Osteoblast (primary cell): ENCODE results near the gene FRMD4A. TPM values are rescaled to one million over a fixed set of nuclear protein-coding genes. Genes with fewer than 3 reads are reported as not detected.
A peak's percentile ranks its signal among the peaks of the same experiment; 100 is the strongest.

Source experiments
- DNase-seq: peaks from one replicate; pipeline ENCODE4 v3.0.0; 2011; ENCODE audit warnings: low spot score, mixed read lengths; ENCODE audit not compliant: insufficient read length; ENCODE audit errors: missing footprints
- H2AFZ ChIP-seq: 2 replicates; pipeline ENCODE4 v1.6.0; 2011; ENCODE audit warnings: mild to moderate bottlenecking, low read length
- H3K27ac ChIP-seq: 2 replicates; pipeline ENCODE4 v1.5.1; 2011; ENCODE audit warnings: mild to moderate bottlenecking, low read depth, low read length, moderate library complexity
- H3K27me3 ChIP-seq: 2 replicates; pipeline ENCODE4 v1.6.0; 2012; ENCODE audit warnings: mild to moderate bottlenecking, control low read depth, inconsistent platforms, low read length, moderate library complexity; ENCODE audit not compliant: insufficient read depth
- H3K36me3 ChIP-seq: 2 replicates; pipeline ENCODE4 v1.5.1; 2011; ENCODE audit warnings: mild to moderate bottlenecking, low read length, control low read depth, moderate library complexity; ENCODE audit not compliant: insufficient read depth
- H3K4me1 ChIP-seq: 2 replicates; pipeline ENCODE4 v1.5.1; 2011; ENCODE audit warnings: mild to moderate bottlenecking, low read length, control low read depth, moderate library complexity; ENCODE audit not compliant: insufficient read depth
- H3K4me2 ChIP-seq: 2 replicates; pipeline ENCODE4 v1.6.0; 2011; ENCODE audit warnings: mild to moderate bottlenecking, low read length; ENCODE audit not compliant: insufficient read depth
- H3K4me3 ChIP-seq: fragments of 200-600 bp; sonication (generic); 3 replicates; pipeline ENCODE4 v1.5.1; 2012; ENCODE audit warnings: mild to moderate bottlenecking, low read length, inconsistent platforms; ENCODE audit not compliant: insufficient read depth
- H3K79me2 ChIP-seq: 2 replicates; pipeline ENCODE4 v1.6.0; 2012; ENCODE audit warnings: mild to moderate bottlenecking, low read length, control low read depth, inconsistent platforms; ENCODE audit not compliant: insufficient read depth
- H3K9me3 ChIP-seq: 2 replicates; pipeline ENCODE4 v1.5.1; 2011; ENCODE audit warnings: low read depth, low read length, control low read depth
- H4K20me1 ChIP-seq: 2 replicates; pipeline ENCODE4 v1.6.0; 2012; ENCODE audit warnings: mild to moderate bottlenecking, low read length, control low read depth; ENCODE audit not compliant: insufficient read depth
- total RNA-seq: library from RNA; depleted of rRNA; stranded (reverse); fragments of >200 nt; gene quantifications from 2 replicates; pipeline ENCODE4 v1.2.3, GENCODE V29; 2012
- TF ChIP-seq, protein P1 (sequence below): IDR thresholded peaks from 2 replicates; pipeline ENCODE4 v1.5.1; 2011; ENCODE audit warnings: mild to moderate bottlenecking, low read depth, low read length, moderate library complexity; ENCODE audit errors: extremely low read depth

Gene FRMD4A
- total RNA-seq, 1 donor, result 41.3 TPM

DNA sequence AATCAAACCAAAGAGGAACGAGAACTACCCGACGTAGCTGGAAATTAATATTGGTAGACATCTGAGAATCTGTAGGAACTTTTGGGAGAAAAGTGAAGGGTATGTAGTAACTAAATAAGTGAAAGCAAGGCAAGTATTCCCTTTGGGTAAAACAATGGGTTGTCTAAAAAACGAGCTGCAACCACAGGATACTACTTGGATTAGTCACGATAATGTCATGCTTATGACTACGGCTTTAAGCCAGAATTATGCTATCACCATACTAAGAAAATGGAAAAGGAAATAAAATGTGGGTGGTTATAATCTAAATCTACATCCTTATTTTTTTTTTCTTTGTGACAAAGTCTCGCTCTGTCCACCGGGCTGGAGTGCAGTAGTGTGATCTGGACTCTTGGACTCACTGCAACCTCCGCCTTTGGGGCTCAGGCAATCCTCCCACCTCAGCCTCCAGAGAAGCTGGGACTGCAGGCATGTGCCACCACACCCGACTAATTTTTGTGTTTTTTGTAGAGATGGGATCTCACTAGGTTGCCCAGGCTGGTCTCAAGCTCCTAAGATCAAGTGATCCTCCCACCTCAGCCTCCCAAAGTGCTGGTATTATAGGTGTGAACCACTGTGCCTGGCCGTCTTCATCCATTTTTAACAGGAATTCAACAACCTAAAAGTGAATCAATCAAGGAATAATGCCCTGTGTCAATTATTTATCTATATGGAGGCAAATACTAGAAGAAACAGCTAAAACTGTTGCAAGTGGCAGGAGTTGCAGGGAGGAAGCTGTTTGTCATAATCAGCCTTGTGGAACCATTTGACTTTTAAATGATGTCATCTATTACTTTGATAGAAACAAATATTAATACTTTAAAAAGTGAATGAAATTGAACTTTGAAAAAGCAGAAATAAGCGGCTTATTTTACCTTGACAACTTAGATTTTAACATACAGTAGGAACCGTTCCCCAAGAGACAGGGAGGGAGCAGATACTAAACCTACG lies 554.6 kb downstream of the FRMD4A start:
- H3K79me2 ChIP-seq, result peaks cover 5% of the 10 kb centered on the region

DNA sequence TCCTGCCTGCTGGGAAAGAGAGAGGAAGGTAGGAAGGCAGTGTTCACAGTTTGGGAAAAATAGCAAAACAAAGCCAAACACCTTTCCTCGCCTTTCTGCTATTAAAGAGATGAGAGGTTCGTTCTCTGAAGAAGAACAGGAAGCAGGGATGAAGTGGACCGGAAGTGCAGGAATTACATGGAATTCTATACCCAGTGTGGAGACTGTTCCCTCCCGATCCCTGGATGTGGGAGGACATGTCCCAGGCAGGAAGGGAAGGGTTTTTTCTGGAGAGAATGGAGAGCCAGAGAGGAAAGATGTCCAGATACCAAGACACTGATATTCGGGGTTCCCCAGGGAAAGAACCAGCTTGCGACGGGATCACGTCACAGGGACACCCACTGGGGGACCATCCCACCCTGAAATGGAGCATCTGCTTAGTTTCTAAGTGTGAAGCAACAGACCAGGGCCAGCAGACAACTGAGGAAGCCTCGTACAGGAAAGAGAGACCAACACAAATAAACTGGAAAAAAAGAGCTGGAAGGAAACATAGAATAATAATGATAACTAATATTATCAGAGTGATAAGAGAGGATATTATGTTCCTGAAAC lies 556.3 kb downstream of the FRMD4A start:
- Histone ChIP-seq H3K4me2 (no peak overlapping the region), H3K9me3 (no peaks in the 10 kb centered on the region), H3K27ac (no peak overlapping the region), H4K20me1 (no peaks in the 10 kb centered on the region), H2AFZ (no peak overlapping the region), H3K4me1 (peaks cover 41% of the 10 kb centered on the region), H3K27me3 (no peaks in the 10 kb centered on the region), H3K4me3 (no peak overlapping the region), H3K79me2 (peaks cover 5% of the 10 kb centered on the region), H3K36me3 (no peaks in the 10 kb centered on the region)
- no peak for DNase-seq
- TF ChIP-seq, protein P1, sequence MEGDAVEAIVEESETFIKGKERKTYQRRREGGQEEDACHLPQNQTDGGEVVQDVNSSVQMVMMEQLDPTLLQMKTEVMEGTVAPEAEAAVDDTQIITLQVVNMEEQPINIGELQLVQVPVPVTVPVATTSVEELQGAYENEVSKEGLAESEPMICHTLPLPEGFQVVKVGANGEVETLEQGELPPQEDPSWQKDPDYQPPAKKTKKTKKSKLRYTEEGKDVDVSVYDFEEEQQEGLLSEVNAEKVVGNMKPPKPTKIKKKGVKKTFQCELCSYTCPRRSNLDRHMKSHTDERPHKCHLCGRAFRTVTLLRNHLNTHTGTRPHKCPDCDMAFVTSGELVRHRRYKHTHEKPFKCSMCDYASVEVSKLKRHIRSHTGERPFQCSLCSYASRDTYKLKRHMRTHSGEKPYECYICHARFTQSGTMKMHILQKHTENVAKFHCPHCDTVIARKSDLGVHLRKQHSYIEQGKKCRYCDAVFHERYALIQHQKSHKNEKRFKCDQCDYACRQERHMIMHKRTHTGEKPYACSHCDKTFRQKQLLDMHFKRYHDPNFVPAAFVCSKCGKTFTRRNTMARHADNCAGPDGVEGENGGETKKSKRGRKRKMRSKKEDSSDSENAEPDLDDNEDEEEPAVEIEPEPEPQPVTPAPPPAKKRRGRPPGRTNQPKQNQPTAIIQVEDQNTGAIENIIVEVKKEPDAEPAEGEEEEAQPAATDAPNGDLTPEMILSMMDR, result no peak

More for the DNA sequence above, 554.6 kb downstream of the FRMD4A start:
- Histone ChIP-seq H3K9me3 (no peaks in the 10 kb centered on the region), H3K36me3 (no peaks in the 10 kb centered on the region), H2AFZ (no peak overlapping the region), H3K4me3 (peak overlapping the region; percentile 27), H3K27me3 (no peaks in the 10 kb centered on the region), H4K20me1 (no peaks in the 10 kb centered on the region), H3K4me1 (peaks cover 35% of the 10 kb centered on the region), H3K4me2 (peak overlapping the region; percentile 63), H3K27ac (peak overlapping the region; percentile 77)
- DNase-seq, result peak; percentile 86
- TF ChIP-seq, protein P1, result no peak

DNA sequence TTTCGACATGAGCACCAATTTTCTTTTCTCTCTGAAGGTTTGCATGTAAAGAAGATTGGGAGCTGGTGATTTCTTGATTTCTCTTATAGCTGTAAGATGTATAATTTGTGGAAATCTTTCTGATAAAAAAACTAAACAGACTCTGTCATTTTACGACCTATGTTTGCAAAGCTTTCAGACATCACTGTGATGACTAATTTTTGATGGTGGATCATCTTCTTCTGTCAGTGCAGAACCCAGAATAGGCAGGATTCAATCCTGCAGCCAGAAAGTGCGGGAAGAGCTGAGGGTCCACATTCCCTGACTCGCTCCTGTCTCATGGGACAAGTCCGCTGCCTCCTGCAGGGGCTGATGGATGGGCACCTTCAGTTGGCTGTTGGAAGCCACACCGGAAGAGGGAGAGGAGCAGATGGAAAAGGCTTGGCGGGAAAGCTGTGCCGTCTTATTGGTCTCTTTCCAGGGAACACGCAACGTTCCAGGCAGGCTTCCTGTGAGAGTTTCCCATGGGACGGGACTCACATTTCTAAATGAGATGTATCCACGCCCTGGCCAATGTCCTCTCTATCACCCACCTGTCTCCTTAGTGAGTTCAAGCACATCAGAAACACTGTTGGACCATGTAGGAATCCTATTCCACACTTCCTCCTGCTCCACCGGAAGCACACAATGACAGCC lies 557.1 kb downstream of the FRMD4A start:
- peaks cover 5% of the 10 kb centered on the region for H3K79me2 ChIP-seq

More for the DNA sequence above, 557.1 kb downstream of the FRMD4A start:
- Histone ChIP-seq H3K9me3 (no peaks in the 10 kb centered on the region), H3K36me3 (no peaks in the 10 kb centered on the region), H2AFZ (no peak overlapping the region), H3K4me2 (no peak overlapping the region), H3K4me1 (peaks cover 41% of the 10 kb centered on the region), H3K4me3 (no peak overlapping the region), H3K27ac (no peak overlapping the region), H3K27me3 (no peaks in the 10 kb centered on the region), H4K20me1 (no peaks in the 10 kb centered on the region)
- TF ChIP-seq, protein P1, result no peak
- DNase-seq, result no peak
